Endothelial cell of umbilical vein (primary cell): ENCODE measurements around the gene PLD6. TPM values are rescaled to one million over a fixed set of nuclear protein-coding genes. Genes with fewer than 3 reads are reported as not detected.

Experiments
- BruUV-seq: library from RNA; stranded (reverse); fragments of 400-500 nt; replicated peaks from 2 replicates; lab custom pipeline; 2021; lab: Mats Ljungman, UMichigan
- CTCF ChIA-PET: fragments of 300-600, 350-600 bp; sonication (Branson Sonifier 250); formaldehyde crosslinking; loops from one replicate; lab custom pipeline; 2021; ENCODE audit warnings: antibody characterized with exemption, inconsistent platforms; lab: Charles Lee
- POLR2A ChIA-PET: fragments of 300-600, 350-600 bp; sonication (Branson Sonifier 250); formaldehyde crosslinking; loops from one replicate; lab custom pipeline; 2021; ENCODE audit warnings: antibody characterized with exemption, inconsistent platforms; lab: Charles Lee
- DNase-seq: peaks from one replicate; pipeline ENCODE4 v3.0.0-alpha.2; 2011; ENCODE audit warnings: low read depth, low spot score
- FAIRE-seq: peaks from 2 replicates; lab custom pipeline; 2011; peaks lifted over from hg19 to GRCh38; lab: Jason Lieb, UNC
- H2AFZ ChIP-seq: 2 replicates; pipeline ENCODE4 v1.6.0; 2012; ENCODE audit warnings: low read depth, low read length, control low read depth, inconsistent platforms
- H3K27ac ChIP-seq: 2 replicates; pipeline ENCODE4 v1.5.1; 2011; ENCODE audit warnings: low read depth, mild to moderate bottlenecking, control low read depth, low read length, moderate library complexity; ENCODE audit not compliant: insufficient read depth
- H3K27me3 ChIP-seq, 2 experiments: 2 replicates each; pipeline versions ENCODE4 v1.6.0 to v1.6.1; 2011; ENCODE audit warnings: low read length in 2 of 2, mixed read lengths in 1 of 2; ENCODE audit not compliant: control insufficient read depth in 2 of 2, insufficient read depth in 2 of 2
- H3K36me3 ChIP-seq, 2 experiments: 2 replicates in 1 of 2; 3 replicates in 1 of 2; pipeline ENCODE4 v1.5.1; 2011; ENCODE audit warnings: low read length in 2 of 2, mild to moderate bottlenecking in 1 of 2, moderate library complexity in 1 of 2; ENCODE audit not compliant: control insufficient read depth in 2 of 2, insufficient read depth in 2 of 2; ENCODE audit errors: extremely low read depth in 1 of 2
- H3K4me1 ChIP-seq: 3 replicates; pipeline ENCODE4 v1.5.1; 2011; ENCODE audit warnings: mild to moderate bottlenecking, low read length; ENCODE audit not compliant: control insufficient read depth, insufficient read depth; ENCODE audit errors: extremely low read depth
- H3K4me2 ChIP-seq: 2 replicates; pipeline ENCODE4 v1.6.1; 2011; ENCODE audit warnings: low read length, control low read depth, mixed read lengths; ENCODE audit not compliant: insufficient read depth
- H3K4me3 ChIP-seq, 3 experiments: fragments of 200-600 bp in 1 of 3; sonication (generic), shearing (Covaris generic) in 1 of 3; replicated peaks in 1 of 3; 2 replicates each; pipeline ENCODE4 v1.5.1; 2011 to 2016; ENCODE audit warnings: control low read depth in 3 of 3, low read length in 3 of 3, mild to moderate bottlenecking in 2 of 3, inconsistent platforms in 1 of 3, low read depth in 1 of 3, moderate library complexity in 1 of 3; ENCODE audit not compliant: insufficient read depth in 1 of 3
- H3K79me2 ChIP-seq: 2 replicates; pipeline ENCODE4 v1.6.0; 2012; ENCODE audit warnings: low read length, inconsistent platforms; ENCODE audit not compliant: control insufficient read depth, insufficient read depth
- H3K9ac ChIP-seq: replicated peaks from 2 replicates; pipeline ENCODE3; 2011; ENCODE audit warnings: low read length, control low read depth; ENCODE audit not compliant: insufficient read depth; ENCODE audit errors: extremely low read depth
- H3K9me1 ChIP-seq: replicated peaks from 3 replicates; pipeline ENCODE4 v1.6.0; 2011; ENCODE audit warnings: mild to moderate bottlenecking, low read length; ENCODE audit not compliant: control insufficient read depth, insufficient read depth; ENCODE audit errors: extremely low read depth
- H3K9me3 ChIP-seq: replicated peaks from 2 replicates; pipeline ENCODE4 v1.5.1; 2012; ENCODE audit warnings: low read length, inconsistent platforms; ENCODE audit not compliant: control insufficient read depth, insufficient read depth
- H4K20me1 ChIP-seq: replicated peaks from 2 replicates; pipeline ENCODE3; 2011; ENCODE audit warnings: mild to moderate bottlenecking, low read length; ENCODE audit not compliant: control insufficient read depth, insufficient read depth; ENCODE audit errors: extremely low read depth
- EZH2 ChIP-seq: IDR thresholded peaks from 2 replicates; pipeline ENCODE4 v1.6.1; 2012; ENCODE audit warnings: borderline replicate concordance, low read depth, mild to moderate bottlenecking, moderate library complexity, low read length, inconsistent platforms; ENCODE audit not compliant: severe bottlenecking
- FOS ChIP-seq: IDR thresholded peaks from 2 replicates; pipeline ENCODE4 v1.6.1; 2011; ENCODE audit warnings: mild to moderate bottlenecking, low read length, moderate library complexity, borderline replicate concordance; ENCODE audit not compliant: insufficient read depth
- GATA2 ChIP-seq: IDR thresholded peaks from 2 replicates; pipeline ENCODE4 v1.7.0; 2011; ENCODE audit warnings: low read depth, mild to moderate bottlenecking, moderate library complexity, mixed read lengths, low read length; ENCODE audit not compliant: insufficient read length, insufficient read depth
- JUN ChIP-seq: IDR thresholded peaks from 2 replicates; pipeline ENCODE4 v1.6.1; 2011; ENCODE audit warnings: borderline replicate concordance, low read depth; ENCODE audit not compliant: insufficient read length, insufficient read depth
- MYC ChIP-seq: IDR thresholded peaks from one replicate; pipeline ENCODE4 v1.6.1; 2011; ENCODE audit warnings: mild to moderate bottlenecking, low read depth, low read length
- POLR2A ChIP-seq: IDR thresholded peaks from 2 replicates; pipeline ENCODE4 v1.6.1; 2012; ENCODE audit warnings: low read depth, mild to moderate bottlenecking, control low read depth, low read length
- POLR2AphosphoS5 ChIP-seq: IDR thresholded peaks from 2 replicates; pipeline ENCODE4 v1.6.1; 2012; ENCODE audit warnings: low read depth, mild to moderate bottlenecking, control low read depth, low read length, moderate library complexity; ENCODE audit not compliant: insufficient read depth
- dilution Hi-C: fragments of 300-500 bp; cut with MboI; formaldehyde crosslinking; loops from one replicate; pipeline ENCODE4 v1.15.0; 2019; ENCODE audit warnings: low sequenced_read_pairs; ENCODE audit not compliant: extremely low pct_ligation_motif_present
- intact Hi-C: fragments of 100-400 bp; cut with micrococcal nuclease; formaldehyde crosslinking; loops from one replicate; pipeline ENCODE4 v1.10.0; 2022
- polyA plus RNA-seq, 4 experiments: library from polyadenylated mRNA; depleted of rRNA in 3 of 4; stranded (reverse) in 3 of 4; unstranded in 1 of 4; fragments of >200 nt; gene quantifications; 2 replicates each; pipeline versions ENCODE4 v1.2.1 to v1.2.3, GENCODE V29; 2011 to 2012; ENCODE audit warnings: missing spikeins in 1 of 4
- total RNA-seq: library from RNA; stranded (reverse); gene quantifications from 2 replicates; pipeline ENCODE4 v1.2.3, GENCODE V29; 2021
- TF ChIP-seq, protein P1 (sequence below): IDR thresholded peaks from 2 replicates; pipeline ENCODE4 v1.6.1; 2011; ENCODE audit not compliant: insufficient read depth, insufficient read length
- TF ChIP-seq, protein P2 (sequence below), 2 donors: IDR thresholded peaks; 1 replicate in 1 of 2; 2 replicates in 1 of 2; pipeline ENCODE4 v1.5.1; 2011; ENCODE audit warnings: low read length in 2 of 2, mild to moderate bottlenecking in 2 of 2, moderate library complexity in 2 of 2, control low read depth in 1 of 2, inconsistent platforms in 1 of 2, low read depth in 1 of 2; ENCODE audit not compliant: insufficient read depth in 1 of 2; ENCODE audit errors: extremely low read depth in 1 of 2

PLD6 gene
- total and polyA plus RNA-seq, 2 donors (not counting 3 experiments of a cell fraction or from before 2014, with no cell fraction given), result 2.9 to 4.4 TPM

DNA sequence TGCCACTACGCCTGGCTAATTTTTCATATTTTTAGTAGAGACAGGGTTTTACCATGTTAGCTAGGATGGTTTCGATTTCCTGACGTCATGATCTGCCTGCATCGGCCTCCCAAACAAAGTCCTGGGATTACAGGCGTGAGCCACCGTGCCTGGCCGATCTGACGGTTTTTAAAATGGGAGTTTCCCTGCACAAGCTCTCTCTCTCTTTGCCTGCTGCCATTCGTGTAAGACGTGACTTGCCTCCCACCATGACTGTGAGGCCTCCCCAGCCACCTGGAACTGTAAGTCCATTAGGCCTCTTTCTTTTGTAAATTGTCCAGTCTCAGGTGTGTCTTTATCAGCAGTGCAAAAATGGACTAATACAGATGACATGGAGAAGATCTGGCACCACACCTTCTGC, 35.5 kb upstream of the PLD6 start:
- no peak overlapping the region for H3K4me2 ChIP-seq
- H3K36me3 ChIP-seq, result peaks cover 1 to 4% of the 10 kb centered on the region in 2 experiments
- TF ChIP-seq EZH2, result no peak
- TF ChIP-seq, protein P1, sequence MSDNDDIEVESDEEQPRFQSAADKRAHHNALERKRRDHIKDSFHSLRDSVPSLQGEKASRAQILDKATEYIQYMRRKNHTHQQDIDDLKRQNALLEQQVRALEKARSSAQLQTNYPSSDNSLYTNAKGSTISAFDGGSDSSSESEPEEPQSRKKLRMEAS, result no peak
- no peak for TF ChIP-seq JUN
- TF ChIP-seq, protein P2, sequence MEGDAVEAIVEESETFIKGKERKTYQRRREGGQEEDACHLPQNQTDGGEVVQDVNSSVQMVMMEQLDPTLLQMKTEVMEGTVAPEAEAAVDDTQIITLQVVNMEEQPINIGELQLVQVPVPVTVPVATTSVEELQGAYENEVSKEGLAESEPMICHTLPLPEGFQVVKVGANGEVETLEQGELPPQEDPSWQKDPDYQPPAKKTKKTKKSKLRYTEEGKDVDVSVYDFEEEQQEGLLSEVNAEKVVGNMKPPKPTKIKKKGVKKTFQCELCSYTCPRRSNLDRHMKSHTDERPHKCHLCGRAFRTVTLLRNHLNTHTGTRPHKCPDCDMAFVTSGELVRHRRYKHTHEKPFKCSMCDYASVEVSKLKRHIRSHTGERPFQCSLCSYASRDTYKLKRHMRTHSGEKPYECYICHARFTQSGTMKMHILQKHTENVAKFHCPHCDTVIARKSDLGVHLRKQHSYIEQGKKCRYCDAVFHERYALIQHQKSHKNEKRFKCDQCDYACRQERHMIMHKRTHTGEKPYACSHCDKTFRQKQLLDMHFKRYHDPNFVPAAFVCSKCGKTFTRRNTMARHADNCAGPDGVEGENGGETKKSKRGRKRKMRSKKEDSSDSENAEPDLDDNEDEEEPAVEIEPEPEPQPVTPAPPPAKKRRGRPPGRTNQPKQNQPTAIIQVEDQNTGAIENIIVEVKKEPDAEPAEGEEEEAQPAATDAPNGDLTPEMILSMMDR (IDR thresholded peaks at IDR 0.05; ENCODE audit: extremely low read depth in 1 of 2, insufficient read depth in 1 of 2, low read depth in 1 of 2, low read length in 2 of 2), result no peak
- no peak for TF ChIP-seq POLR2A
- no peak for TF ChIP-seq FOS
- TF ChIP-seq MYC, result no peak
- TF ChIP-seq GATA2, result no peak
- TF ChIP-seq POLR2AphosphoS5, result no peak
- no peaks in the 10 kb centered on the region for H4K20me1 ChIP-seq
- DNase-seq (no peak), FAIRE-seq (no peak)
- no peaks in the 10 kb centered on the region for H3K9me1 ChIP-seq
- H2AFZ ChIP-seq, result no peak overlapping the region
- no peak overlapping the region for H3K4me3 ChIP-seq
- ChIA-PET CTCF (no interaction called here), POLR2A (no interaction called here)
- no TSS peak for BruUV-seq
- no peak overlapping the region for H3K9ac ChIP-seq
- no peaks in the 10 kb centered on the region for H3K4me1 ChIP-seq
- intact Hi-C loops (no loop called here), dilution Hi-C loops (no loop called here)
- no peaks in the 10 kb centered on the region for H3K9me3 ChIP-seq
- H3K27me3 ChIP-seq, result no peaks in the 10 kb centered on the region
- H3K27ac ChIP-seq, result no peak overlapping the region
- H3K79me2 ChIP-seq, result peaks cover 3% of the 10 kb centered on the region
